A549 (cell line): Measurements from ENCODE around the gene APOBEC3G. TPM values are rescaled to one million over a fixed set of nuclear protein-coding genes. Genes with fewer than 3 reads are reported as not detected.
A peak's percentile ranks its signal among the peaks of the same experiment; 100 is the strongest.

Experiments
- ATAC-seq, 2 experiments: fragments of 200-7000 bp in 1 of 2; fragments of >200 bp in 1 of 2; cut with Nextera tagmentation in 1 of 2; cut with Tn5 transposase in 1 of 2; 3 replicates each; pipeline versions ENCODE4 v1.8.0 to v1.9.1; 2018 to 2020; ENCODE audit warnings: mild to moderate bottlenecking in 1 of 2, moderate library complexity in 1 of 2
- CTCF ChIA-PET: fragments of 300-600 bp; sonication (Branson Sonifier 250); formaldehyde crosslinking; extraction: SDS; loops from one replicate; lab custom pipeline; 2021; ENCODE audit warnings: antibody characterized with exemption, inconsistent platforms; lab: Yijun Ruan, JAX
- POLR2A ChIA-PET: fragments of 350-600 bp; formaldehyde crosslinking; extraction: SDS; loops from one replicate; lab custom pipeline; 2021; ENCODE audit warnings: antibody characterized with exemption, inconsistent platforms; lab: Yijun Ruan, JAX
- DNase-seq, 2 experiments: peaks; one replicate each; pipeline versions ENCODE4 v3.0.0 to v3.0.0-alpha.2; 2011 to 2016; ENCODE audit warnings: low read depth in 1 of 2, low spot score in 1 of 2
- FAIRE-seq: peaks from 2 replicates; lab custom pipeline; 2011; peaks lifted over from hg19 to GRCh38; lab: Jason Lieb, UNC
- H3K27ac ChIP-seq, 2 experiments: fragments of >200 bp; sonication (Bioruptor Twin); formaldehyde crosslinking; 3 replicates each; pipeline ENCODE4 v1.5.1; 2016 to 2017
- H3K4me1 ChIP-seq: fragments of >200 bp; sonication (Bioruptor Twin); formaldehyde crosslinking; 3 replicates; pipeline ENCODE4 v1.6.1; 2016
- H3K4me2 ChIP-seq: fragments of >200 bp; sonication (Bioruptor Twin); formaldehyde crosslinking; 3 replicates; pipeline ENCODE4 v1.6.1; 2016
- H3K4me3 ChIP-seq: fragments of >200 bp; sonication (Bioruptor Twin); formaldehyde crosslinking; 3 replicates; pipeline ENCODE4 v1.5.1; 2016
- H3K9me3 ChIP-seq: fragments of >200 bp; sonication (Bioruptor Twin); formaldehyde crosslinking; 3 replicates; pipeline ENCODE4 v1.6.1; 2016
- BCL3 ChIP-seq: fragments of >200 bp; sonication (Bioruptor Twin); formaldehyde crosslinking; IDR thresholded peaks from 3 replicates; pipeline ENCODE4 v1.6.1; 2016
- CBX2 ChIP-seq: fragments of 200-600 bp; sonication (generic); IDR thresholded peaks from 2 replicates; pipeline ENCODE4 v1.6.1; 2016; ENCODE audit warnings: low read depth, mild to moderate bottlenecking, borderline replicate concordance
- CTCF ChIP-seq: fragments of >200 bp; sonication (Bioruptor Twin); formaldehyde crosslinking; IDR thresholded peaks from 3 replicates; pipeline ENCODE4 v1.5.1; 2016
- EHF ChIP-seq: fragments of 250-450 bp; sonication (Bioruptor Pico); IDR thresholded peaks from 2 replicates; pipeline ENCODE4 v1.5.0; 2020; ENCODE audit warnings: mild to moderate bottlenecking
- ELK1 ChIP-seq: fragments of 150-350 bp; IDR thresholded peaks from 2 replicates; pipeline ENCODE4 v1.6.1; 2014; ENCODE audit warnings: low read depth, mild to moderate bottlenecking, low read length
- HES2 ChIP-seq: fragments of >200 bp; sonication (Bioruptor Twin); formaldehyde crosslinking; IDR thresholded peaks from 2 replicates; pipeline ENCODE4 v1.6.1; 2016
- HOXB5 ChIP-seq: fragments of 250-450 bp; sonication (Bioruptor Pico); IDR thresholded peaks from 2 replicates; pipeline ENCODE4 v1.5.0; 2020; ENCODE audit warnings: mild to moderate bottlenecking, moderate library complexity
- MAFK ChIP-seq: fragments of 450-650 bp; IDR thresholded peaks from 2 replicates; pipeline ENCODE4 v1.6.1; 2014; ENCODE audit not compliant: partially characterized antibody
- MAX ChIP-seq: IDR thresholded peaks from 2 replicates; pipeline ENCODE4 v1.6.1; 2012
- MYC ChIP-seq: IDR thresholded peaks from 2 replicates; pipeline ENCODE4 v1.6.1; 2012; ENCODE audit warnings: mild to moderate bottlenecking, inconsistent platforms, low read length, improper control_type of control experiment, borderline replicate concordance
- RAD21 ChIP-seq, 2 experiments: fragments of >200 bp in 1 of 2; sonication (Bioruptor Twin) in 1 of 2; formaldehyde crosslinking in 1 of 2; IDR thresholded peaks in 1 of 2; conservative IDR thresholded peaks in 1 of 2; 2 replicates in 1 of 2; 3 replicates in 1 of 2; pipeline ENCODE4 v1.6.1; 2012 to 2018; ENCODE audit warnings: inconsistent platforms in 1 of 2
- RARB ChIP-seq: fragments of 250-450 bp; sonication (Bioruptor Pico); IDR thresholded peaks from 2 replicates; pipeline ENCODE4 v1.8.0; 2021; ENCODE audit warnings: mild to moderate bottlenecking, moderate library complexity
- RFX5 ChIP-seq: fragments of 450-650 bp; IDR thresholded peaks from 2 replicates; pipeline ENCODE4 v1.7.1; 2014; ENCODE audit warnings: antibody characterized with exemption, mild to moderate bottlenecking, moderate library complexity
- RNF2 ChIP-seq: fragments of 200-600 bp; sonication (generic); IDR thresholded peaks from 2 replicates; pipeline ENCODE4 v1.6.1; 2016; ENCODE audit warnings: low read depth, mild to moderate bottlenecking, antibody characterized with exemption, moderate library complexity, borderline replicate concordance
- SREBF2 ChIP-seq: fragments of 450-650 bp; IDR thresholded peaks from 2 replicates; pipeline ENCODE4 v1.6.1; 2014; ENCODE audit warnings: mild to moderate bottlenecking, moderate library complexity
- USF2 ChIP-seq: fragments of 450-650 bp; IDR thresholded peaks from 2 replicates; pipeline ENCODE4 v1.6.1; 2014; ENCODE audit warnings: antibody characterized with exemption
- ZFP36 ChIP-seq: fragments of 450-650 bp; IDR thresholded peaks from 2 replicates; pipeline ENCODE4 v1.6.1; 2014; ENCODE audit warnings: borderline replicate concordance; ENCODE audit not compliant: partially characterized antibody
- WGBS: methylation state at CpG from one replicate; pipeline ENCODE4 v1.1.6; 2017; ENCODE audit errors: missing lambda C conversion rate; 5-methylcytosine and 5-hydroxymethylcytosine counted together
- polyA plus RNA-seq, 4 experiments: library from polyadenylated mRNA; depleted of rRNA in 3 of 4; stranded (reverse); fragments of >200 nt; fragmentation: RNase III in 1 of 4; extraction: RNeasy Plus Mini Kit Qiagen cat#74134 plus additional on column Dnase treatment in 1 of 4; gene quantifications; 2 replicates in 3 of 4; 3 replicates in 1 of 4; pipeline ENCODE4 v1.2.3, GENCODE V29; 2011 to 2017

The APOBEC3G gene
- polyA plus RNA-seq, 2 of the 4 experiments (the other 2 are of a cell fraction), result not detected

- TF ChIP-seq ELK1 (no peak), RARB (no peak), MYC (no peak)
Observed at GRCh38 chr22:39133871-39134270, 56.8 kb downstream of the APOBEC3G start (continued).

GRCh38 chr22:39134366-39135091, 57.5 kb downstream of the APOBEC3G start:
- WGBS, result no CpG with 5 or more reads among the region's 35 CpGs

More at GRCh38 chr22:39134366-39135091, 57.5 kb downstream of the APOBEC3G start:
- ChIA-PET CTCF (interaction anchor here (0.6 to 2.6 kb wide), 15 partner anchors 9 to 396 kb away, joined by 3 to 21 read pairs (median 4); partner anchors contain the start of gene CBX7), POLR2A (interaction anchor here (1.5 kb wide), 1 partner anchor 177 kb away, joined by 3 read pairs; no protein-coding TSS in a partner anchor)
- TF ChIP-seq CTCF, result no peak
- TF ChIP-seq RNF2, result no peak
- TF ChIP-seq CBX2, result no peak
- no peak for TF ChIP-seq RAD21 (conservative IDR thresholded peaks at IDR 0.05 in 1 of 2, IDR thresholded peaks at IDR 0.05 in 1 of 2)
- no peak for TF ChIP-seq MAX
- TF ChIP-seq USF2, result no peak
- no peak for TF ChIP-seq EHF (CRISPR knock-in tag)
- no peak for TF ChIP-seq ZFP36
- TF ChIP-seq HOXB5, result no peak
- TF ChIP-seq BCL3, result no peak
- no peak for TF ChIP-seq MAFK
- no peak for TF ChIP-seq RFX5
- no peak for TF ChIP-seq SREBF2
- no peak for TF ChIP-seq MYC
- no peak for TF ChIP-seq HES2
- H3K4me1 ChIP-seq, result 0 out of 3 replicates have a peak, but pooled peaks cover 9% of the 10 kb centered on the region
- FAIRE-seq (no peak), DNase-seq (no peak), ATAC-seq (peak in 1 of 2 experiments; percentile 15; a peak in 2 of 6 replicates)
- no peak overlapping the region for H3K27ac ChIP-seq
- no peaks in the 10 kb centered on the region for H3K9me3 ChIP-seq
- H3K4me3 ChIP-seq, result no peak overlapping the region
- no peak overlapping the region for H3K4me2 ChIP-seq
